ENCODE results near the gene NPTX2.

Gene NPTX2

DNA sequence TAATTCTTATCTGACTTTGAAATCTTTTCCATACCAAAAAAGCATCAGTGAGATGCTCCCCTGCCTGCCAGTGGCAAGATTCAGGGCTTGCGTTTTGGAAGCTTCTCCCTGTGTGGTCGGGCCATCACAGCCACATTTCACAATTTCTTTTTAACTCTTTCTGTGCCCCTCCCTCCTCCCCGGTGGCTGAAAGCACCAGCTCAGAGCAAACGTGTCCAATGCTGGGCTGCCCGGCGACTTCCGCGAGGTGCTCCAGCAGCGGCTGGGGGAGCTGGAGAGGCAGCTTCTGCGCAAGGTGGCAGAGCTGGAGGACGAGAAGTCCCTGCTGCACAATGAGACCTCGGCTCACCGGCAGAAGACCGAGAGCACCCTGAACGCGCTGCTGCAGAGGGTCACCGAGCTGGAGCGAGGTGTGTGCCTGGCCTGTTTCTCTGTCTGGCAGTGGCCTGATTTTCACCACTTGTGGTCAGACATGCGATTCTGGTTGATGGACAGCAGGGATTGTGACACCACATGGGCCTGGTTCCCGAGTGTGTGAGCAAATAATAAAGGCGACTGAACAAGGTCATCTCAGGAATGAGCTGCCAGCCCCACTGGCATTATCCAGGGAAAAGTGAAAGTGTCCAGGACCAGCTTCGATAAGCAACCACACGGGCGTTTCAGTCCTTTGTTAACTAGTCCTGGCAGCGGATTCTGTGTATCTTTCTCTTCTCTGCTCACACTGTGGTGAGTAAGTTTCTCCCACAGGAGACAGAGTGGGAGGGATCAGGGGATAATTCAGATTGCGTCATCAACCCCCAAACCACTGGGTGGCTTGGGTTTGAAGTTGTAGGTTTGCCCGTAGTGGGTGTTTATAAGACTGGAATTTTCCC, 2.6 kb downstream of the NPTX2 start:
- FAIRE-seq, result no peak

DNA sequence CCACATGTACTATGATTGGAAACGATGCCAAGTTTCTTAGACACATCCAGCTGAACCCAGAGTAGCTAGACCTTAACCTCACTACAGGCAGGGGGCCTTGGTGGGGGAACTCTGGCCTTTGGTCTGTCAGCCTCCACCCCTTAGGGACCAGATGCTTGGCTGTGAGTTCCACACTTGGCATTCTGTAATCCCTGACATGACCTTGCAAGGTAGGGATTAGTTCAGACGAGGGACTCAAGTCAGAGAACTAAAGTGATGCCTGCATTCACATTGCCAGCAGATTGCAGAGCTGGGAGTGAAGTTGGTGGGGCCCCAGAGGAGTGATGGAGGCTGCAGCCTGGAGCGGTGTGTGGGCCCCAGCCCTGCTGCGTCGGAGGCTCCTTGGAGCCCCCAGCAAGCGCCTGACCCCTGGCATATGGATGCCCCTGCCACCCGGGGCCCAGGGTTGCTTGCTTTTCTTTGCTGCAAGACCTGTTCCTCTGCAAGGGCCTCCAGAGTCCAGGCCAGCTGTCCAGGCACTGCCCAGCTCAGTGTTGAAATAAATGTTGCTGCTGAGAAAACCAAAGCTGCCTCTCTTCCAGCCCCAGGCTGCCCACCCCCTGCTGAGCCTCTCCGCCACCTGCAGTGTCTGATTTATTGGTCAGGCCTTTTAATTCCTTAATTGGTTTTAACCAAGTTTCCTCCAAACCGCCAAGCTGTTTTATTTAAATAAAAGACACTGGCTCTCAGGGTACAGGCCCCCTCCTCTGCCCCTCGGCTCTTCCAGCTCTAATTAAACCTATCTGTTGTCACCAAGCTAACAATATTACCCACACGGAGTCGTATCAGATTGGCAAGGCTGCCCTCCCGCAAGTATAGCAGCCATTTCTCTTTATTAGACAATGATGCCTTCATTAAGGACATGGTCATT, 4.7 kb downstream of the NPTX2 start:
- FAIRE-seq, result no peak

DNA sequence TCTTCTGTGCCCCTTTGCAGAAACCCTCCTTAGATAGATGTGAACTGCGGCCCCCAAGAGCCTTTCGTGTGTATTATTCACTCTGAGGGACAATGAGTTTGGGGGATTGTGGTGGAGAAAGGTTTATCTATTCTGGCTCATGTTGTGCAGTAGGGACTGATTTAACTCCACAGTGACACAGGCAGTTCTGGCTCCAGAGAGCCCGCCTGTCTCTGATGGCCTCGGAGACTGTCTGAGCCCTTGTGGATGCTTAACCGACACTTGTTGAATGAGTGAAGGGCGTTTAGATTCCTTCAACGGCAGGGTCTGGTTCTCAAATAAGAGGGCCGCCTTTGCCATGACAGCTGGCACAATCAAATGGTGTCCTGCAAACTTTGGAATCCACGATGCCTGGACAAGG, 5.8 kb downstream of the NPTX2 start:
- no peak for FAIRE-seq

DNA sequence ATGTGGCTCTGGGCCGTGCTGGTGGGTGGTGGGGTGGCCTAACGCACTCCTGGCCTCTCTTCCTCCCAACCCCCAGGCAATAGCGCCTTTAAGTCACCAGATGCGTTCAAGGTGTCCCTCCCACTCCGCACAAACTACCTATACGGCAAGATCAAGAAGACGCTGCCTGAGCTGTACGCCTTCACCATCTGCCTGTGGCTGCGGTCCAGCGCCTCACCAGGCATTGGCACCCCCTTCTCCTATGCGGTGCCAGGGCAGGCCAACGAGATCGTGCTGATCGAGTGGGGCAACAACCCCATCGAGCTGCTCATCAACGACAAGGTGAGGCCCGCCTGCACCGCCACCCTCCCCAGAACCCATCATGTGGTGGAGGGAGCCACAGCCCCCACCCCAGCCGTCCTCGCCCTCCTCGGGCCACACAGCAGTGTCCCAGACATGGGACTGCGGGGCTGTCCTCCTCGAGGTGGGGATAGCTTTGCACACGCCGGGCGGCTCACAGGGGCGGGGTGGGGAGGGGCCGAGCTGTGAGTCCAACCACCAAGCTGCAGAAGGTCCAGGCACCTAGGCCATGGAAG, 7.8 kb downstream of the NPTX2 start:
- no peak for FAIRE-seq

DNA sequence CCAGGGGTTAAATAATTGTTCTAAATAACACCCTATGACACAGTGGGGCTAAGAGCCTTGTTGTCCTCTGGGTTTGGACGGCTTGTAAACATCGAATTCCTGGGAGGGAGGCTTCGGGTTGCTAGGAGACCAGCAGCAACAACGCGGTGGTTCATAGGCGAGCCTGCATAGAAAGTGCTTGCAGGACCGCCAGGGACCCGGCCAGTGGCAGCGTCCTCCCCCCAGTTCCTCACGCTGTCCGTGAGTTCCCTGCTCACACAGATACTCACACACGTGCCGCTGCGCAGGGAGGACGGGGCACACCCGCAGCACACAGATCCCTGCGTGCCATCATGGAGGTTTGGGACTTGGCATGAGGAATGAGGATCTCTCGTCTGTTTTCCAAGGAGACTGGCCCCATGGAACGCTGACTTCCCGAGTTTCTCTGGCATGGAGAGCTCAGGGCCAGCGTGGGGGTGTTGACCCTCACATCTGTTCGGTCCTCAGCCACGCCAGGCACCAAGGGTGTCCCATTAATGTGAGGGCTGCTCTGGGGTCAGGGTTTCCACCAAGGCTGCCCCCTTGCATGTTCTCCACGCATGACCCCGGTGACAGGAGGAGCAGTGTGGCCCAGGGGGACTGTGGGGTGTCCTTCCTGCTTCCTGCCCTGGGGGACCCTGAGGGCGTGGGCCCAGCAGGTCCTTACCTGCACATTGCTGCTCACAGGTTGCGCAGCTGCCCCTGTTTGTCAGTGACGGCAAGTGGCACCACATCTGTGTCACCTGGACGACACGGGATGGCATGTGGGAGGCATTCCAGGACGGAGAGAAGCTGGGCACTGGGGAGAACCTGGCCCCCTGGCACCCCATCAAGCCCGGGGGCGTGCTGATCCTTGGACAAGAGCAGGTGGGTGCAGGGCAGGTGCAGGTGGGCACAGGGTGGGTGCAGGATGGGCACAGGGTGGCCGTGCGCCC, 9.7 kb downstream of the NPTX2 start:
- no peak for FAIRE-seq

DNA sequence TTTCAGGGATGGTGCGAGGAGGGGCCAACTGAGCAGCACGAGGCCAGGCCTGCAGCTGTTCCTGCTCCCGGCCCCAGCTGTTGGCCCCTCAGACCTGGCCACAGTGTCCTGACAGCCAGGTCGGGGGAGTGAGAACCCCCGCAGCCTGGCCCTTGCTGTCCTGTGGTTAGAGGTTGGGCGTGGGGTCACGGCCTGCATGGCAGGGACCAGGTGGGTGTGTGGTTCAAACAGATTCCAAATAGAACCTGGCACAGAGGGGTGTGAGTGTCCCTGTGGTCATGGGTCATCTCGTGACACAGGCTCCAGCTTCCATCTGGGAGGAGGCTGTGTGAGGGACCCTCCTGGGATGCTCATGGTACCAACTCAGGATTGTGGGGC, 10.3 kb downstream of the NPTX2 start:
- no peak for FAIRE-seq

DNA sequence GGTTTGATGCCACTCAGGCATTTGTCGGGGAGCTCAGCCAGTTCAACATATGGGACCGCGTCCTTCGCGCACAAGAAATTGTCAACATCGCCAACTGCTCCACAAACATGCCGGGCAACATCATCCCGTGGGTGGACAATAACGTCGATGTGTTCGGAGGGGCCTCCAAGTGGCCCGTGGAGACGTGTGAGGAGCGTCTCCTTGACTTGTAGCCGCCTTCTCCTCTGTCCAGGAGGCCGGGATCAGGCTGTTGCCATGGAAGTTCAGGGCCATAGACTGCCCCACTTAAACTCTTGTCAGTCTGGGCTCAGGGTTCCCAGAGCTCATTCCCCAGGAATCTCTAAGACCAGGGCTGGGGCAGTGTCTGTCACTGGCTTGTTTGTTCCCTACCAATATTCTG, 11.3 kb downstream of the NPTX2 start:
- FAIRE-seq, result no peak

DNA sequence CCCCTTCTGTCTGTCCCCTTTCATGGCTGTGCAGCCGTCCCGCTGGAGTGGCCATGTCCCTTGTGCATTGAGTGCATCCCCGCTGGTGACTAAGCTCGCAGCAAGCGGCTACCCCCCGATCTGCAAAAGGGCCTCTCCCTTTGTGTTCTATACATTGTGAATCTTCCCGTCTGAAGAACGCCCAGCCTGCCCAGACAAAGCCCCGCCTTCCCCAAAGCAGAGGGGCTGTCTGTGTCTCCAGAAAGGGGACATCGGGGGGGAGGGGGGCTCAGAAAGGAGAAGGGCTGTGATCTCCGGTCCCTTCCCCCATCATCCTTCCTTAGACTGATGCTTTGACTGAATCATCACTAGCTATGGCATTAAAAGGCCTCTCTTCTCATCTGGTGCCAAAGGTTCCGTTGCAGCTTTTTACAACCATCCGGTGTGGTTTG, 11.9 kb downstream of the NPTX2 start:
- no peak for FAIRE-seq

DNA sequence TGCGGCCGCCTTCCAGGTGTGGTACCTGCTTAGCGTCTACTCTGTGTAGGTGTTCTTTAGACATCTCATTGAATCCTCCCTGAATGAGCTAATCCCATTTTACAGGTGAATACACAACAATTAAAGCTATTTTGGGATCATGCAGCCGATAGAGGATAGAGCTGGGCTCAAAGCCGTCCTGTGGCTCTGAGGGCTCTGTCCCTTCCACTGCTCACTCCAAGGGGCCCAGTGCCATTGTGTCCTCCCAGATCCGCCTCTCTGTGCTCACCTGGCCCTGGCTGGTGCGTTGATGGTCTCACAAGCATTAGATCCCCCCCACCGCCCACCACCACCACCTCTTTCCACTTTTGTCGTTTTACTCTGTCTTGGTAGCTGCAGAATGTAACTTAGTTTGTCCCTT, 13.1 kb downstream of the NPTX2 start:
- no peak for FAIRE-seq

DNA sequence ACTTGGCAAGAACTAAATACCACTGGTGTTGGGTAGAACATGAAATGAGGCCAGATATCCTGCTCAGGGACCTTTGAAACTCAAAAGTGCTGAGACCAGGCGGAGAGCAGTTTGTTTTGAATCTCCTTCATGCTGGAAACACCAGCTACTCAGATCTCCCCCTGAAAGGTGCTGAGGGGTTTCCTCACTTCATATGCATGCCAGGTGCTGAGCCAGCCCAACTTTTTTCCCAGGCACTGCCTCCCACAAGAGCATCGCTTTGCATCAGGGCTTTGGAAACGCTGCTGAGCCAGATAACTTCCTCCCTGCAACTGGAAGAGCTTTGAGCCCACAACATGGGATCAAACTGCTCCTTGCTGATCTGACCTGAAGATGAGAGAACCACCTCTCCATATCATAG, 13.7 kb downstream of the NPTX2 start:
- no peak for FAIRE-seq

DNA sequence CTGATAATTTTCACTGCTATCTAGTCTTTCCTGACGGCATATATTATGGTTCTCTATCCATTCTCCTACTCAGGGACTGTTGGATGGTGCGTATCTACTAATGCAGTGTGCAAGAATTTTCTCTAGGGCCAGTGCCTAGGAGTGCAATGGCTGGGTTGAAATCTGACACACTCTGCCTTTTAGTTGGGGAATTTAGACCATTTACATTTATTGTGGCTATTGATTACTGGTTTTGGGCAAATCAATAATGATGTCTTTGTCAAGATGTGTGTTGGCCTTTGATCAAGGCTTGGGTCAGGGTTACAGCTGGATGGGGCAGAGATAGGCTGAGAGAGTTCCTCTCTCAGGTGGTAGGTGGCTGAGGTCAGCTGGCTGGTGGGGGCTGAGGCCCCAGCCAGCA, 21.8 kb downstream of the NPTX2 start:
- FAIRE-seq, result no peak

DNA sequence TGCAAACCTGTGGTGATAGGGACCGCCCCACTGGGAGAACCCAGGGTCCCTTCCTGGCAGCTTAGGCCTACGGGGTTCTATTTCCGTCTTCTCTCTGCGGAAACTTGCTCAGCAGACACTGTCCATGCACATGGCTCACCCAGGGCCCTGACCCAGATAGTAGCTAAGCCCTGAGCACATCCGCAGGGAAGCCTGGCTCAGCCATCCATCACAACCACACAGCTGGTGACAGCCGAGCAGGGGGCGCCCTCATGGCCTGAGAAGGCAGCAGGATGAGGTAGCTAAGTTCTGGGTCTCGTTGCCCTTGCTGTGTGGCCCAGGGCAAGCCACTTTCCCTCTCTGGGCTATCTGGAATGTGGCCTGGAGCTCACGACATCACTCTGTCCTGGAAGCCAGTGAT, 23.3 kb downstream of the NPTX2 start:
- FAIRE-seq, result no peak

DNA sequence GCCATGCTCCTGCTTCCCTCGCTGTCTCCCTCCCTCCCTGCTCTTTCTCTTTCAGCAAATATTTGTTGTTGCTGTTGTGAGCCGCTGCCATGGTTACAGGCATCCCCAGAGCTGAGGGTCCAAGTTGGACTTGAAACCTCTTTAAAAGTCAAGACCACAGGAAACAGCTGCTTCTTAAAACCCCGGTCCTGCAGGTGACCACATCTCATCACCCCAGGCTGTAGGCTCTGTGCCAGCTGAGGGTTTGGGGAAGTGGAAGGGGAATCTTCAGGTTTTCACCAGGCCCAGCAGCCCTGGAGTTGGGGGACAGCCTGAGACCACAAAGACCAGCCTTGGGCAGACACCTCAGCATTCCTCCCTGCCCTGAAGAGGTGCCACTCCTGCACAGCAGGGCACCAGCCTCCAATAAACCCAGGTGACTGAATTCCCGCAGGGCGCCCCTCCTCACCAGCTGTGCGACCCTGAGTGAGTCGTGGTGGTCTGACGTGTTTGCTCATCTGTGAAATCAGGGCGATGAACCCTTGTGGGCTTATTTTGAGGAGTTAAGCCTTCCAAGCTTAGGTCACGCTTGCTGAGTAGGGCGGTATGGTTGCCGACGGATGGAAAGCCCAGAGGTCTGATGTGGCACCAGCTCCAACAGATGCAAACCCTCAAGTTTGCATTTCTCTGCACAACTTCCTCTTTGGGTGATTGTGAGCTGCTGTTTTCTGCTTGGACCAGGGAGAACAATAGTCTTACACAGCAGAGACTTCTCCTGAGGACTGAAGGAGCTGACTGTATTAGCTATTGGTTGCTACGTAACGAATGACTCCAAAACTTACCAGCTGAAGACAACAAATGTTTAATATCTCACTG, 24.8 kb downstream of the NPTX2 start:
- FAIRE-seq, result no peak

DNA sequence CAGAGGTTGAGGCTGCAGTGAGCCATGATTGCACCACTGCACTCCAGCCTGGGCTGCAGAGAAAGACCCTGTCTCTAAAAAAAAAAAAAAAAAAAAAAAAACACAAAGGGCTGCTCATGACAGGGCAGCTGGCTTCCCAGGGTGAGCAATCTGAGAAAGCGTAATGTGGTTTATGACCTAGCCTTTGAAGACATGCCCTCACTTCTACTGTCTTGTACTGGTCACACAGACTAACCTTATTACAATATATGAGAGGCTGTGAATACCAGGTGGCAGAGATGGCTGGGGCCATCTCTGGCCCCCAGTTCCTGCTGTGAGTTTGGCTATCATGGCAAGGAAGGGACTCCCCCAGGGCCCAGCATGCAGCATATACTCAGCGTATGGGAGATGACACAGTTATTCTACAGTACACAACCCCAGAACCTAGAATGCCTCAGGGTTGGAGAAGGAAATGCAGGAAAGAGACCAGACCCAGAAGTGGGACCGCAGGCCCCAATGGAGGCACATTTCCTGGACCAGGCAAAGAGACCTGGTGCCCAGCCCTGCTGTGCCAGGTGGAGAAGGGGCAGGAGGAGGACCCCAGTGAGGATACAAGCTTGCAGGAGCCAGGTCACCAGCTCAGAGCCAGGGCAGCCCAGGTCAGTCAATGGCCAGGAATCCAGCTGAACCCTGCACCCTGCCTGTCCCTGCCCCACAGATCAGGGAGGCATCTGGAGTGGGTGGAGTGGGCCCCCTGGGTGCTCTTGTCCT, 26.3 kb downstream of the NPTX2 start:
- FAIRE-seq, result no peak

DNA sequence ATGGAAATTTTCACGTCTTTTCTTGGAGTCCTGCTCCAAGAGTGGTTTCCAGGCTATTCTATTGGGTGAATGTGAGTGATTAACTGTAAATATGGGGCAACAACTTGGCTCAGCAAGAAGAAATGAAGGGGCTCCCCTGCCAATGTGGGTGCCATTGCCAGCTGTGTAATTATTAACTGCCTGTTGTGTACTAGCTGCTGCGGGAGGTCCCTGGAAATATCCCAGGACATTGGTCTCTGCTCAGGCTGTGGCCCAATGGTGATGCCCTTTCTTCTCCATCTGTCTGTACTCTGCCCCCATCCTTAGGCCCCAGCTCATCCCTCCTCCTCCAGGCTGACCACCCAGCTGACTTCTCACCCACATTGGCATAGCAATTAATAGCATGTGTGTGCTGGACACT, 29.4 kb downstream of the NPTX2 start:
- FAIRE-seq, result no peak

DNA sequence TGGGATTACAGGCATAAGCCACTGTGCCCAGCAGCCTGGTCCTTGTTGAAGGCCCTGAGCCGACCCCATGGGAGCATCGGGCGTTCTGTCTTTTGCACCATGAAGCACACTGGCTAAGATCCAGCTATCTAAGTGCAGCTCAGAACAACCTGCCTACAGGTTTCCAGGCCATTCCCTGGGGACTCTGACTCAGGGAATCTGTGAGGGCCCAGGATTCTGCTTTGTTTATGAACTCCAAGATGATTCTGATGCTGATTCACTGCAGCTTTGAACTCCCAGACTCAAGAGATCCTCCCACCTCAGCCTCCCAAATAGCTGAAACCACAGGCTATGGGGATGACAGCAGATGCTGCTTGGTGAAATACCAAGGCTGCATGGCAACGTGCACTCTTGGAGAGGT, 30.2 kb downstream of the NPTX2 start:
- no peak for FAIRE-seq

DNA sequence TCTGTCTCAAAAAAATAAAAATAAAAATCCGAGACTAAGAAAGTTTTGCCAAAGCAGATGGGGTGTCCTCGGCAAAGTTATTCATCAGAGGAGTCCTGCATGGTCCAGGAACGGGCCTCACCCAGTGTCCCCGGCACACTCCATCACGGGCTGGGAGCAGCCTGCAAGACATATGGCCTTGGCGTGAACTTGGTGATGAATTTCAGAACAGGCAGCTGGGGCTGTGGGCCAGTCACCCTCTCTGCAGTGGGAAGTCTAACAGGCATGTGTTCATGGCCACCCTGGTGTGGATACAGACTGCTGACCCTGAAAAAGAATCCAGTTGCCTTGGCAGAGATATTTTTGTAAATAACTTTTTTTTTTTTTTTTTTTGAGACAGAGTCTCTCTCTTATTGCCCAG, 34.7 kb downstream of the NPTX2 start:
- no peak for FAIRE-seq

DNA sequence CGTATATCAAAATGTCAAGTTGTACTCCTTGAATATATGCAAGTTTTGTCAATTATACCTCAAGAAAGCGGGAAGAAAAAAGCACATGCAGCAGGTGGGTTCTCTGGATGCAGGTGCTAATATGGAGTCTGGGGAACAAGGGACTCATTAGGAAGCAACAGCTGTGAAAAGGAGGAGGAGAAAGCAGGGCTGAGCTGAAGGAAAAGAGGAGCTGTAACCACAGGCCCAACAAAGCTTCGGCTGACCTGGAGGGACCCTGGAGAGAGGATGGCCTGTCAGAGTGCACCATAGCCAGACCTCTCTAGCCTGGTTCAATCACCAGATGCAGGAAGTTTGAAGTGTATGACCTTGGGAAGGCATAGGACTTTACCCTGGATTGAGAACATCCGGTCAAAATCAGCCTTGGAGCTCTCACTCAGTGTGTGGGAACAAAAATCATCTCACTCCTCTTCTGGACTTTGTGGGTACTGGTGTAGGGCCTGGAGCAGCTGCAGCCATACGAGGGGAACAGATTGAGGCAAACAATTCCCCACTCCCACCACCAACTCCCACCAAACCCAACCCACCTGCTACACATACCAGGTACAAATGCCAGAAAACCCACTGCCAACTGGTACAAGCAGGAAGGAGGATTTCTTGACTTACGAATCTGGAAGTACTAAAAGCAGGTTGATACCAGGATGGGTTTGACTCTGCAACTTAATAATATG, 36.7 kb downstream of the NPTX2 start:
- no peak for FAIRE-seq

DNA sequence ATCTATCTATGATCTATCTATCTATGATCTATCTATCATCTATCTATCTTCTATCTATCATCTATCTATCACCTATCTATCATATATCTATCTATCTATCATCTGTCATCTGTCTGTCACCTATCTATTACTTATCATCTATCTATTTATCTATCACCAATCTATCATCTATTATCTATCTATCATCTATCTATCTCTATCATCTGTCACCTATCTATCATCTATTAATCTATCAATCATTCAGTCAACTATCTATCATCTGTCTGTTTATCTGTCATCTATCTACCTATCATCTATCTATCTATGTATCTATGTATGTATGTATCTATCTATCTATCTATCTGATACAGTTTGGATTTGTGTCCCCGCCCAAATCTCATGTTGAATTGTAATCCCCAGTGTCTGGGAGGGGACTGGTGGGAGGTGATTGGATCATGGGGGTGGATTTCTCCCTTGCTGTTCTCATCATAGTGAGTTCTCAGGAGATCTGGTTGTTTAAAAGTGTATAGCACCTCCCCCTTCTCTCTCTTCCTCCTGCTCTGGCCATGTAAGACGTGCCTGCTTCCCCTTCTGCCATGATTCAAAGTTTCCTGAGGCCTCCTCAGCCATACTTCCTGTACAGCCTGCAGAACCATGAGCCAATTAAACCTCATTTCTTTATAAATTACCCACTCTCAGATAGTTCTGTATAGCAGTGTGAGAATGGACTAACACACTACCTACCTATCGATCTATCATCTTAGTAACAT, 37.6 kb downstream of the NPTX2 start:
- no peak for FAIRE-seq
